ENCODE measurements around the gene RPS6KB2.

The RPS6KB2 gene

DNA sequence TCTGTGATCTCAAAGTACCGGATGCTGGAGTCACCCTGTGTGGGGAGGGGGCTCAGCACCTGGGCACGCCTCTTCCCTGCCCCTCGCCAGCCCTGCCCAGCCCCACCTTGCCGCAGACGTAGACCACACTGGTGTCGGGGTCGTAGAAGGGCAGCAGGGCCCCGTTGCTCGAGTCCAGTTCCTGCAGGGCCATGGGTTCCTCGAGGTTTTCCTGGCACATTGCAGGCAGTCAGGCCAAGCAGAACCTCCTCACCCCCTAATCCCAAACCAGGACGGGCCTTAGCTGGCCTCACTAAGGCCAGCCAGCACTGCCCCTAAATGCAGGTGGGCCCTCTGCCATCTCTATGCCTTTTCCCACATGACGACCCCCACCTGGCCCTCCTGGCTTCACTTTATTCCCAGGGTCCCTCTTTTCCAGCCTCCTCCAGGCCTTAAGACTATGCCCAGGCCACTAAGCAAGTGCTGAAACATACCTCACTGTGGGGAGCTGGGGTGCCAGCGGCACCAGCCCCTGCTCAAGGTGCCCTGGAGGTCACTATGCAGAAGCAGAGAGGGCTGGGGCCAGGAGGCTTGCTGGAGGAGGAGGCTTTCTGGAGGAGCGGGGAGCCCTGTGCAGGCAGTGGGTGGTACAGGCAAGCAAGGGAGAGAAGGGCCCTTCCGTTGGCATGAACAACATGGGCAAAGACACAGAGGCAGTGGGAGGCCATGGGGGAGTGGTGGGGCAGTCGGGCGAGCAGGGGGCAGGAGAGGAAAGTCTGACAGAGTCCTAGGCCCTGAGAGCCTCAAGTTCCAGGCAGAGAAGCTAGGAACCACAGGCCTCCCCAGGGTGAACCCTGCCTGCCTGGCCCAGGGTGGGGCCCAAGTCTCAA, 12.2 kb downstream of the RPS6KB2 start:
- in situ Hi-C loops (cut with MboI; ENCODE audit: low sequenced_read_pairs): no loop called here

DNA sequence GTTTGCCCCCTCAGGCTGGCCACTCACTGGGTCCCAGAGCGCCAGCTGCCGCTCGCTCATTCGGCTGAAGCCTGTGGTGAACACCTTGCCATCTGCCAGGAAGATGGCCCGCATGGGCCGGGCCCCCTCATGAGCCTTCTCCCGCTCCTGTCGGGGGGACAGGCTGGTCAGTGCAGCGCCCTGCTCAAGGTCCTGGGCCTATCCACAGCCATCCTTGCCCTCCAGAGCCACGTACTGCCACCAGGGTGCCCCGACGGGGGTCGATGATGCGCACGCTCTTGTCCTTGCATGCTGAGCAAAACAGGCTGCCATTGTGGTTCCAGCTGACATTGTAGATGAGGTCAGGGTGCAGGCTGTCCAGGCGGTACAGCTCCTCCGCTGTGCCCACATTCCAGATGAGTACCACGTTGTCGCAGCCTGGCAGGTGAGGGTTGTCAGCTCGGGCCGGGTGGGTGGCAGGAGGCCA, 12.8 kb downstream of the RPS6KB2 start:
- in situ Hi-C loops (cut with MboI; ENCODE audit: low sequenced_read_pairs): no loop called here

DNA sequence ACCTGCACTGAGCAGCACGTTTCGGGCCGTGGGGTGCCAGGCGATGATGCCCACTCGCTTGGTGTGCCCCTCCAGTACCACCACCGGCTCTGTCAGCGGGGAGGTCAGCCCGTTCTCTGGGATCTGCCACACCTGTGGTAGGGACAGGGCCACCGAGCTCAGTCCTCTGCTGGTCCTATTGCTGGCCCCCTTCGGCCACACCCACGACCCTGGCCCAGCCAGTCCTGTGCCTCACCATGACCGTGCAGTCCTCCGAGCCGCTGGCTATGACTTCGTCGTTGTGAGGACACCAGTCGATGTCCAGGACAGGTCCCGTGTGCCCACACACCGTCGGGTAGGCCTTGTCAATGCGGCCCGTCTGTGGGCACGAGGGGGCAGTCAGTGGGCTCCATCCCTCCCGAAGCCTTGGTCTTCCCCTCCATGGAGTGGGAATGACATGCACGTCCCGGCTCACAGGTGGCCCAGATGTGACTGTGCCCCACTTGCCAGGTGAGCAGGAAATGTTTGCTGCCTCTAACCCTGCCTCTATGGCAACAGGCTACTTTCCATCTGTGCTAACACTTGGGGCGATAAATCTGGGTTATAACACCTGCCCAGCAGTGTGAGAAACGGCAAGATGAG, 13.5 kb downstream of the RPS6KB2 start:
- in situ Hi-C loops (cut with MboI; ENCODE audit: low sequenced_read_pairs): no loop called here

DNA sequence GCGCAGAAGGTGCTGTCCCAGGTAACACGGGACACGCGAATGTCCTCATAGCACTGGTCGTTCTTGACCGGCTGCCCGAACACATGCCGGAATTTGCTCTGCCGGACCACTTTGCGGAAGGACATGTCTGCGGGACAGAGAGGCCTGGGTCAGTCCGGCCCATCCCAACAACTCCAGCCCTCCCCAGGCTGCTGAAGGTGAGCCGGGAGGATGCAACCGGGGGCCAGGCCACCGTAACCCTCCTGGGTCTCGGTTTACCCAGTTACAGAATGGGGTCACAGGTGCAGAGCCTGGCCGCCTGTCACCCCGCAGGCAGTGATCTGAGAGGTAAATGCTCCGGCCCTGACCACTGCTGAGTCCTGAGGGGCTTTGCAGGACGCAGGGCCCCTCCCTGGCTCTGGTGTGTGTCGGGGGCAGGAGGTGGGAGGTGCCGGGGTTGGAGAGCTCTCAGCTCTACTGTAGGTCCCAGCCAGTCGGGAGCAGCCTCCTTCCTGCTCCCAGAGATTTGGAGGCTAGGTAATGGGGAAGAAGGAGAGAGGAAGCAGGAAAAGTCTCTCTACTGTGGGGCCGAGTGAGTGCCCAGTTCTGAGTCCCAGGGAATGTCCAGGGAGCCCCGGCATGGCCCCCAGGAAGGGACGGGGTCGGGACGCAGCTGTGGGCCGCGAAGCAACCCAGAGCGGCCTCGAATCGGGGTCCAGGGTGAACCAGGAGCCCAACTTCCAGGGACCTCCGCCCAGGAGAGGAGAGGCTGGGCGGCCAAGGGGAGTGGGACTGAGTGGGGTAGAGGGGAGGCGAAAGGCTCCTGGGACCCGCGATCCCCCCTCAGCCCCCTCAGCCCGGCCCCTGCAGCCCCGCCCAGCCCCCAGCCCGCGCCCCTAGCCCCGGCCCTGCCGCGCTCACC, 14.5 kb downstream of the RPS6KB2 start:
- in situ Hi-C loops (cut with MboI; ENCODE audit: low sequenced_read_pairs): no loop called here

- in situ Hi-C loops (cut with MboI; ENCODE audit: low sequenced_read_pairs): no loop called here
Observed at GRCh38 chr11:67445515-67445914, 17.2 kb downstream of the RPS6KB2 start.

DNA sequence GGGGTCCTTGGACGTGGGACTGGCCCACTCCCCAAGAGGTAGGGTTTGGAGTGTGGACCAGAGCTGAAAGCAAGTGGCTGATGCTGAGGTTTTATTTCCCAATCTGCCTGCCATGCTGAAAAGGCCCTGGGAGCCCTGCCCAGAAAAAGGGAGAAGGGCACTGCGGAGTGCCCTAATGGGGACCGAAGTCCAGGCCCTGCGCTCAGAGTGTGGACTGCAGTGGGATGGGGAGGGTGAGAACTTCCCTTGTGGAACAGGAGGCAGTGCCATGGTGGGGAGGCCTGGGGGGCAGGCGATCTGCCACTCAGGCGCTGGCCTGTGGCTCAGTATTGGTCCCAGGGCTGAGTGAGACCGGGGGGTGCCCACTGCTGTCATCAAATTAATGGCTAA, 19.9 kb downstream of the RPS6KB2 start:
- in situ Hi-C loops (cut with MboI; ENCODE audit: low sequenced_read_pairs): no loop called here

DNA sequence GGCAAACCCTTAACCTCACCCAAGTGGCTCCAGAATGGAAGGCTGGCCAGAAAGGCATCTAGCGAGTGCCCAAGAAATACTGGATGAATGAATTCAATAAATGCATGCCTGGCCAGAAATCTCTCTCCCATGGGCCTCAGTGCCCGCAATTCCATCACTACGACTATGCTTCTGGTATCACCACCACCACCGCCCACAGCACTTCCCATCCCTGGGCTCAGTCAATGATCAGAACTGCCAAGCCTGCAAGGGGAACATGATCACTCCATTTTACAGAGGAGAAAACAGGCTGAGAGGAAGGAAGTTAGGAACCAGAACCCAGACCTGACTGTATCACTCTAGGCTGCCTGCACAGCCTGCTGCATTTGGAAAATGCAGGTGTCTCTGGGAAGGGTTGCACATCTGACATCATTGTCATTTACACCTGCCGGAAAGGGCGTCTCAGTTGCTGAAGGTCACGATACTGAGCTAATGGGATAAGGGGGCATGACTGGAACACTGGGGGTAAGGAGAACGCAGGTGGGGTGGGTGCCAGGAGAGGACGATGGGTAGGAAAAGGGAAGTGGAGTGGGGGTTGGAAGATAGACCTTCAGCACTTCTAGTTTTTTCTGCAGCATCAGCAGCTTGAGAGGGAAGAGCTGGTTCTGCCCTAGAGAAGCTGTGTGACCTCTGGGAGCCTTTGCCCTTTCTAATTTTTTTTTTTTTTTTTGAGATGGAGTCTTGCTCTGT, 21.0 kb downstream of the RPS6KB2 start:
- in situ Hi-C loops (cut with MboI; ENCODE audit: low sequenced_read_pairs): no loop called here

GRCh38 chr11:67450796-67451657, 22.7 kb downstream of the RPS6KB2 start:
- in situ Hi-C loops (cut with MboI; ENCODE audit: low sequenced_read_pairs): no loop called here

DNA sequence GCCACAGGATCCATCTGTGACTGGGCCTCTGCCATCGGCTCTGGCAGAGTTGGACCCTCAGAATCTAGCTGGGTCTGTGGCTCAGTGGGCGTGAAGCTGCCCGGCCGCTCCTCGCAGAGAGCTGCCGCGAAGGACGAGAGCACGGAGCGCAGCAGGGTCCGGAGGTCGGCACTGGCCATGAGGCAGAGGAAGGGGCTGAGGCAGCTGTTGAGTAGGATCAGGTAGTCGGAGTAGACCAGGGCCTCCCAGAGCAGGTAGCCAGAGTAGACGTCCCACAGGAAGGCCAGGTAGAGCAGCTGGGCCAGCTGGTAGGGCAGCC, 23.3 kb downstream of the RPS6KB2 start:
- in situ Hi-C loops (cut with MboI; ENCODE audit: low sequenced_read_pairs): no loop called here

DNA sequence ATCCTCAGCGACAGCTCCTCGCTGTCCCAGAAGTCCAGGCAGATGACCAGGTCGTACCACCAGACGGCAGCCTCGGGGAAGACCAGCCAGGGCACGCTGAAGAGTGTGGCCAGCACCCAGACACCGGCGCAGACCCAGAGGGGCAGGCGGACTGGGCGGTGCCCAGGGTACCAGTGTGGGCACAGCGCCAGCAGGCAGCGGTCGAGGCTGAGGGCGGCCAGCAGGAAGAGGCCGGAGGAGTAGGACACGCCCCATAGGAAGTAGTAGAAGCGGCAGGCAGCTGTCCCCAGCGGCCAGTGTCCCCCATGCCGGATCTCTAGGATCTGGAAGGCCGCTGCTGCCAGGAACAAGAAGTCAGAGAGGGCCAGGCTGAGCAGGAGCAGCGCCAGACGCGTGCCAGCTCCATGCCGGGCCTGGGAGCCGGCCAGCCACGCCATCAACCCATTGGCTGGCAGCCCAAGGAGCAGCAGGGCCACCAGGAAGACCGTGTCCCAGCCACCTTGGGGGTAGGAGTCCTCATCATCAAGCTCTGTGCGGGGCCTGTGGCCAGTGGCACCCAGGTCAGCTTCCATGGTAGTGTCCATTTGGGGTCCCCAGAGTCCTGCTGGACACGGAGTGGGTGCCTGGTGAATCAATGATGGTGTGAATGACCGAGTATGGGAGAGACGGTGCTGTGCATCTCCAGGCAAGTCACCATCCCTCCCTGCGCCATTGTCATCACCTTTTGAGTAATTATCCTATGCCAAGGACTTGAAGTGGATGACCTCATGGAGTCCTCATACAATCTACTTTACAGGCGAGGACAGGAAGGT, 24.1 kb downstream of the RPS6KB2 start, which contains the start of gene GPR152:
GPR152 (minus strand) TSS at position 589 of the 812 bp plus-strand sequence; CDS start at position 584, 5 bp downstream.
- in situ Hi-C loops (cut with MboI; ENCODE audit: low sequenced_read_pairs): no loop called here

DNA sequence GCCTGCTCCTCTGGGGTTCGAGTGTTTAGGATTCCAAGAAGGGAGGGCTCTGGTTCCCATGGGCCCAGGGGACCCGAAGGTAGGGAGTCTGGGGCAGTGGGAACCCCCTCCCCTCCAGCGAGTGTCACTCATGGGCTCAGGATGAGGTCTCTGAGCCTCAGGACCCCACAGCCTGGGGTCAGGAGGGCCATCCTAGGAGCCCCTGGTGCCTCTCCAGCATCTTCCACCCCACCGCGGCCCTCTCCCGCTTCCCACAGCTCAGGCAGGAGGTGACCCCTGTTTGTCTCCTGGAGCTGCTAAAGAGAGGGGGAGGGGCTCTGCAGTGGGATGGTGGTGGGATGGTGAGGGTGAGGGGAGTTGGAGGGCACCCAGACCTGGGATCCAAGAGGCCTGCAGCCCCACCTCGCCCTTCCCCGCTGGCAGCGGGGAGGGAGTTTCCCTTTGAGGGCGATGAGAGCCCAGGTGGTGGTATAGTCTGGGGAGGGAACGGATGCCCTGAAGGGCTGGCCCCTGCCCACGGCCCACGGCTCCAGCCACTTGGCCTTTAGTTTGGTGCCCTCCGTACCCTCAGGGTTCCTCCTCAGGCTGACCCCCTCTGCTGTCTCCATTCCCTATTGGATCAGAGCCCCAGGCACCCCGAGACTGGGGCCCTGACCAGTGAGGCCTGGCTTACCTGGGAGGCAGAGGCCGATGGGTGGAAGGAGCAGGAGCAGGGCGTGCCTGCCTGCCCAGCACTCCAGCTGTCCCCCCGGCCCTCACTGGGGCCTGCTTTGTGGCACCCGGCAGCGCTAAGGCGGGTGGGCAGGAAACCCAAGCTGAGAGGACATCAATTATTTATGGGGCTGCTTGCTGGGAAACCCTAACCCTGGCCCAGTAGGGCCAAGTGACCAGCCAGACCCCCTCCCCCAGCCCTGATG, 25.8 kb downstream of the RPS6KB2 start:
- in situ Hi-C loops (cut with MboI; ENCODE audit: low sequenced_read_pairs): no loop called here

GRCh38 chr11:67455054-67455453, 26.8 kb downstream of the RPS6KB2 start, which contains the start of gene CABP4:
Gene CABP4 (plus strand): TSS chr11:67455354. CDS start chr11:67455424, 70 bp downstream.
- in situ Hi-C loops (cut with MboI; ENCODE audit: low sequenced_read_pairs): no loop called here

- in situ Hi-C loops (cut with MboI; ENCODE audit: low sequenced_read_pairs): no loop called here
Observed at GRCh38 chr11:67456068-67456705, 27.9 kb downstream of the RPS6KB2 start.

DNA sequence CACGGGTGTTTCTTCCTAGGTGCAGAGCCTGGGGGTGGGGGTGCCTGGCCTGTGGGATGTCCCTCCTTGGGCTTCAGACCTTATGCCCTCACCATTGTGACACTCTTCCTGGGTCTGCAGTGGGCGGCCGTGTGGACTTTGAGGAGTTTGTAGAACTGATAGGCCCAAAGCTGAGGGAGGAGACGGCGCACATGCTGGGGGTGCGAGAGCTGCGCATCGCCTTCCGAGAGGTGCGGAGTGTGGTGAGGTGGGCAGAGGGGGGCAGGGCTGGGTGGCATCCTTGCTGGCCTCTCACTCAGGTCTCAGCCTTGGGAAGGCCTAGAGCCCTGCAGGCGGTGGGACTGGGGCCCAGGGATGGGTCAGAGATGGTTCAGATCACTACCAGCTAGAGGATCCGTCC, 29.2 kb downstream of the RPS6KB2 start:
- in situ Hi-C loops (cut with MboI; ENCODE audit: low sequenced_read_pairs): no loop called here

DNA sequence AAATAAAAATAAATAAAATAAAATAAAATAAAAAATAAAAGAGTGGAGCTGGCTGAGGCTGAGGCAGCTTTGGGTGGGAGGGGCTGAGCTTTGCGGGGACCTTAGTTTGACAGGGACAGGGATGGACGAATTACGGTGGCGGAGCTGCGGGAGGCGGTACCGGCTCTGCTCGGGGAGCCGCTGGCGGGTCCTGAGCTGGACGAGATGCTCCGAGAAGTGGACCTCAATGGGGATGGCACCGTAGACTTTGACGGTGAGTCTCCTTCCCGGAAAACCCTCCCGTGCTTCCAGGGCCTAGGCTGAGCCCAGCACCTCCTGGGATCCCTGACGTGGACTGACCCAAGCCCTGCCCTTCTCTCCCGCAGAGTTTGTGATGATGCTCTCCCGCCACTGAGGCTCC, 30.0 kb downstream of the RPS6KB2 start:
- in situ Hi-C loops (cut with MboI; ENCODE audit: low sequenced_read_pairs): no loop called here

DNA sequence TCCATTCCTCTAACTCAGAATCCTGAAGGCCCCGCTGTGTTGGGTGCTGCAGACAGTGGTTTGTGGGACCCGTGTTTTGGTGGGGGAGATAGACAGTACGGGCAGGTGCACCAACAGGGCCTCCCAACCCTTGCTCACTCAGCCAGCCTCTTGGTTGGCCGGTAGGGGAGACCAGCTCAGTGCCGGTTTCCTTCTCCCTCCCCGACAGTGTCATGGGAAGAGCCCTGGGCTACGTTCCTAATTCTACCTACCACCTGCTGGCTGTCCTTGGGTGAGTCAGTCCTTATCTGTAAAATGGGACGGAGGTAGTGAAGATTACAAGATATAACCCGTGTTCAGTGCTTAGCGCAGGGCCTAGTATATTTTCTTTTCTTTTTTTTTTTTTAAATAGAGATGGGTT, 34.9 kb downstream of the RPS6KB2 start:
- in situ Hi-C loops (cut with MboI; ENCODE audit: low sequenced_read_pairs): no loop called here

DNA sequence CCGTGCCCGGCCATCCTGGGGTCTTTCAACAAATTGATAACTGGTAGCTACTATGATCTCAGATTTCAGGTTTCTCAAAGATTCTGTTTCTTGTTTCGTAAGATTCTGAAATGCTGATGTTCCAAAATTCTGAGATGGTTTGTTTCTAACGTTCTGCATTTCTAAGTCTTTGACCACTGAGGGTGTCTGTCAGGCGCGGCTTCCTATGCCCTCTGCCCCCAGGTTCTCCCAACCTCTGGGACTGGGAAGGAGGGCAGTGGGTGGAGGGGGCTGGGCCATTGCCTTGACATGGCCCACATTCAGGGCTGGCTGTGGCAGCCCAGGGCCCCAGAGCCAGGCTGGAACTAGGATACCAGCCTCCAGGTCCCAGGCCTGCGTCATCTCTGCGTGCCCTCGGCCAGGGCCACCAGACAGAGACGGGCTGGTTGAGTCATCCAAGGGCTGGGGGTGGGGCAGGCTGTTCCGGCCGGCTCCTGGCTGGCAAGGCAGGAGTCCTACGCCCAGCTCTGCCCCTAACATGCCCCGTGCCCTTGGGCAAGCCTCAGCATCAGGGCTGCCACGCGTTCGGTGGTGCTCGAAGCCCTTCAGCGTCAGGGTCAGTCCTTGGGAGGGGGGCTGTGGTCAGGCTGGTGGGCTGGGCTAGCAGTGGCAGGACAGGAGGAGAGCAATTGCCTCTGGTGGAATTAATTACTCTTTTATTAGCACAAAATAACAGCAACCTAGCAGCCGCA, 35.6 kb downstream of the RPS6KB2 start:
- in situ Hi-C loops (cut with MboI; ENCODE audit: low sequenced_read_pairs): no loop called here
